HS-27A (cell line): Measurements from ENCODE around the gene ALG12.

Experiments used
- DNase-seq: peaks from one replicate; pipeline ENCODE4 v3.0.0-alpha.2; 2012; ENCODE audit warnings: low read depth, missing footprints

The ALG12 gene

DNA sequence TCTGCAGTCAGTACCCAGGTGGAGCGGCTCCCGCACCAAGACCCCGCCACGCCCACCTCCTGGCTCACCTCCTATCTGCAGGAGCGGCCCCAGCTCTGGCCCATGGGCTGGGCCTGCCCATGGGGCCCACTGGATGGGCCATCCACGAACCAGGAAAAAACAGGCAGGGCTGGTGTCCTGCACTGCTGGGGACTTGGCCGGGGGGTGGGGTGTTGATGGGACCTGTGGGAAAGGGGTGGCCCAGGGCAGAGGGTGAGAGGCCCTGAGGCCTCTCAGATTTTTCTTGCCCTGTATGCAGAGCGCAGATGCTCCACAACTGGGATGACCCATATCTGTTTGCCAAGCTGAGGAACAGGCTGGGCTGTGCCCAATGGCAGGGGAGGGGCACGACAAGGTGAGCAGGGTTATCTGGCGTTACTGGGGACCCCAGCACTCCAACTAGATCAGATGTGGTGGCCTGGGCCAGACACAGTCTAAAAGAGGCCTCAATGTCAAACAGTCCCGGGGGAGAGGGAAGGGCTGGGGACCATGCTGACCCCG is 39.7 kb upstream of the ALG12 start:
- no peak for DNase-seq

DNA sequence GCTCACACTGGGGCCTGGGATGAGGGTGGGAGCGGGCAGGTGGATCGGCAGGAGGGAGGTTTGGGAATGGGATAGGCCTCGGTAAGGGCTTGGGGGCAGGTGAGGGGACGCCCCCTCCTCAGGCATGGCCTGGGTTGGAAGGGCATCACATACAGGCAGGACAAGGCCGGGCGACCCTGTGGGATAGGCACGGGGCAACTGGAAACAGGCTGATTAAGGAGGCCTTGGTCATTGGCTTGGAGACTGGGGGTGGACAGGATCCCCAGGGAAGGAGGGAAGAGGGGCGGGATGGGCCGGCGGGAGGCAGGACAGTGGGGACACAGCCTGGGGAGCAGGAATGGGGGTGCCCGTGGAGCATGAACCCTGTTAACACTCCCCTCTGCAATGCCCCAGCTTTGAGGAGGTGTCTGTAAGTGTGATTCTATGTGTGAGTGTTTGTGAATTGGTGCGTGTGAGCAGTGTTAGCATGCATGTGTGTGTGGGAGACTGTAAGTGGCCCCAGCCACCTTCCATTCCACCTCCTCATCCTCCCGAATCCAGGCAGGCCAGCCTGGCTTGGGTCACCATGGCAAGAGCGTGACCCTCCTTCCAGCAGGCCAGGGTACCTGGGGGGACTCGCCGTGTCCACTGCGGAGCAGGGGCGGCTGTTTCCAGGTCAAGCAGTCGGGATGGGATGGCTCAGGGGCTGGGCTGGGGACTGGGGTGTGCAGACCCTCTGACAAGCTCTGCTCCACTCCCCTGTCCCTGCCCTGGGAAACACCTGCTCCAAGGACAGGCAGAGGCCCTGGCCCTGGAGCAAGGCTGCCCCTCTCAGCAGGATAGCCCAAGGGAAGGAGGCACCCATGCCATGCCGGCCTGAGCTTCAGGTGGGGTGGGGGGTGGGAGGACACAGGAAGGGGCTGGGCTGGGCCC is 38.9 kb upstream of the ALG12 start:
- DNase-seq: no peak

GRCh38 chr22:49956418-49956770 is 38.2 kb upstream of the ALG12 start:
- DNase-seq: no peak

GRCh38 chr22:49955581-49956417 is 37.6 kb upstream of the ALG12 start:
- DNase-seq: no peak

GRCh38 chr22:49954991-49955580 is 36.8 kb upstream of the ALG12 start:
- DNase-seq: no peak

DNA sequence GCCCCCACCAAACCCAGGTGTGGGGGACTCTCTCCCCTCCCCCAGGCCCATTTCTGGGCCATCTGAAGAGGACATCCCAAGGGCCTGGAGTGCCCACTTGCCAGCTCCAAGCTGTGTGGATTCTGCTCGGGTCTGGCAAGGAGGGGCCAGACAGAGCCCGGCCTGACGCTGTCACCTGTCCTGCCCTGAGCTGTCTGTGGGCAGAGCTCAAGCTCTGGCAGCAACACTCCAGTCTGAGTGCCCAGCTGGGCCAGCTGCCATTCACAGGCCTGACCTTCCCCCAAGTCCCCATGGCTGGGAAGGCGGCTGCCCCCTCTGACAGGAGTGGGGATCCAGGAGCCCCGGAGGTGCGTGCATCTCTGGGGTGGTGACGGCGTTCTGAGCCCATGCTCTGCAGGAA is 36.1 kb upstream of the ALG12 start:
- no peak for DNase-seq

DNA sequence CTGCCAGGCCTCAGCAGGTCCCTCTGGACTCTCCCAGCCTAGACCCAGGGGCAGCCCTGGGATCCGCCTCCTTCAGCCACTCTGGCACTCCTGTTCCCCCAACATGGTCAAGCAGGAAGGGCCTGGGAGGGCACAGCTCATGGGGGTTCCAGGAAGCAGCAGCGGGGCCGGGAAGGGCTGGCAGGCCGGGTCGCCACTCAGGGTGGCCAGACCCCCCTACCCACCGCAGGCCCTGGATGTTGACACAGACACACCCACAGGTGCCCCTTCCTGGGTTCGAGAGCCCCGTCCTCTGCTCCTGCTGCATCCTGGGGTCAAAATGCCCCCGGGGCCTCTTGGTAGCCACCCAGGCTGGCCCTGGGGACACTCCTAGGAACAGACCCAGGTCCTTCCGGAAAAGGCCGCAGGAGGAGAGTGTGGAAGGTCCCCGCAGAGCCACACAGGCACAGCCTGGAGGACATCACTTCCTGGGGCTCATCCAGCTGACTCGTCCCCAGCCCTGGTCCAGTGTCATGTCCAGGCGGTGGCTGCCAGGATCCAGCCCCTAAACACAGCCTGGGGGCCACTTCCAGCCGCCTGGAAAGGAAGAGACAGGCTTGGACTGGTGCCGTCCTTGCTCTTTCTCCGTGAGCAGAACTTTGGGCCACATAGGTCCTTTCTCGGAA is 35.6 kb upstream of the ALG12 start:
- no peak for DNase-seq

- no peak for DNase-seq
These were observed 34.9 kb upstream of the ALG12 start for GRCh38 chr22:49953027-49953679.

DNA sequence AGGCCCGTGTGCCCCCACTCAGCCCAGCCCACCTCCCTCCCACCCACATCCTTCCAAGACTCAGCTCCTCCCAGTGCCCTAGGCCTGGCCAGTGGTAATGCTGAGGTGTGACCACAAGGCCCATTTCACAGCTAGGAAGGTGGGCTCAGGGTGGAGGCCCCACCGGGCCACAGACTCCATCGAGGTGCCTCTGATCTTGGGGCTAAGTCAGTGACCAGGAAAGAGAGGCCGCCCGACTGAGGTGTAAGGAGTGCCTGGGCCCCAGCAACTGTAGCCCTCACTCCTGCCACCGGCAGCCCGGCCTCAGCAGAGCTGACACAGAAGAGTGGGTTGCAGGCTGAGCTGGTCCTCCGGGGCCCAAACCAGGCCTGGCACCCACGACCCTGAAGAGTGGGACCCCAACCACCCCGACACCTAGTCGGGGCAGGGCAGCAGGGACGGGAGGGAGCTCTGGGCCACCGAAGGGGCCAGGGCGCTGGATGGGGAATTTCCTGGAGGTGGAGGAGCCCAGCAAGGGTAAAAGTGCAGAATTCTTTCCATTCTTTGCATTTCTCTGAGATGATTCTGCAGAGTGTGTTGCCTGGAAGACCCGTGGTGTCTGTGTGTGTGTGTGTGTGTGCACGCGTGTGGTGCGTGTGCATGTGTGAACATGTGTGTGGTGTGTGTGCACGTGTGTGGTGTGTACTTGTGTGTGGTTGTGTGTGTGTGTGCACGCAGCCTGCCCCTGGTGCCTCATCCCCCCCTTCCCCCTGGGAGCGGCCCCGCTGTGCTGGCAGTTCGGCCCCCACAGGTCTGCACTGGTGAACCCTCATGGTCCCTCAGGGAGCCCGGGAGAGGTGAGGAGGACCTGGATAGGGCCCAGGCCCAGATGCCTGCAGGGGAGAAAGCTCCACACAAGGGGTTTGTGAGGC is 34.0 kb upstream of the ALG12 start:
- DNase-seq: peak; percentile 77

- no peak for DNase-seq
These were observed 33.4 kb upstream of the ALG12 start for GRCh38 chr22:49951678-49951985.

DNA sequence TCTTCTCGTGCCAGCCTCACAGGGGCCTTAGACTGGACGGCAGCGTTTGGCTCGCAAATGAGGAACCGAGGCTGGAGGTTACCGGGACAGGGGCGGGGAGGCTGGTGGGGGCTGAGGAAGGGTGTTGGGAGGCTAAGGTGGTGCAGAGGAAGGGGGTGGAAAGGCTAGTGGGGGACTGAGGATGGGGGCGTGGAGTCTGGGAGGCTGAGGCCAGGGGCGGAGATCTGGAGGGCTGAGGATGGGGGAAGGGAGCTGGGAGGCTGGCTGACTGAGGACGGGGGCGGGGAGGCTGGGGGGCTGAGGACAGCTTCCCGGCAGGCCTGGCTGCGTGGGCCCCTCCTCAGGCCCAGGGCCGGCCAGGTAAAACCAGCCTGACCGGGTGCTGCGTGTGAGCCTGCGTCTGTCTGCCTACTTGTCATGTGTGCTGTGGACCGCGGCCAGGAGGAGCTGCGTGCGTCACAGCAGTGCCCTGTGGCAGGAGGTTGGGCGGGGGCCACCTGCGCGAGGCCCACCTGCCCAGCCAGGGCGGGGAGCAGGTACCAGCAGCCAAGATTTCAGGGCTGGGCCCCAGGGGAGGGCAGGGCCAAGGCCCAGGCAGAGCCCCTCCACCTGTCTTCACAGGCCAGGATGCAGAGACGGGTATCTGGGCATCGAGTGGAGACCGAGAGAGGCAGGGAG is 32.9 kb upstream of the ALG12 start:
- DNase-seq: no peak

GRCh38 chr22:49950396-49950994 is 32.3 kb upstream of the ALG12 start:
- no peak for DNase-seq

- no peak for DNase-seq
These were observed 31.7 kb upstream of the ALG12 start for GRCh38 chr22:49949914-49950292.

- DNase-seq: no peak
These were observed 31.0 kb upstream of the ALG12 start for GRCh38 chr22:49948958-49949913.

- no peak for DNase-seq
These were observed 30.1 kb upstream of the ALG12 start for GRCh38 chr22:49948116-49948957.

GRCh38 chr22:49947296-49947622 is 29.0 kb upstream of the ALG12 start:
- DNase-seq: no peak

GRCh38 chr22:49946612-49947295 is 28.5 kb upstream of the ALG12 start:
- no peak for DNase-seq
